ENCODE data around the gene CTSW.

Gene CTSW

GRCh38 chr11:65862941-65863888 lies 16.4 kb upstream of the CTSW start:
- Histone ChIP-seq H3K4me1 (ENCODE audit: insufficient read depth, low read length) (peaks cover 5% of the 10 kb centered on the region; the same call in 1 of the 2 replicates), H3K4me3 (ENCODE audit: low read length) (no peak overlapping the region), H3K36me3 (ENCODE audit: insufficient read depth, low read depth, low read length) (peaks cover 52% of the 10 kb centered on the region), H3K27ac (ENCODE audit: low read length) (no peak overlapping the region), H3K9me3 (ENCODE audit: insufficient read depth, low read depth, low read length) (no peaks in the 10 kb centered on the region), H3K9ac (ENCODE audit: low read depth, low read length) (no peak overlapping the region), H3K27me3 (ENCODE audit: insufficient read depth, low read length) (no peaks in the 10 kb centered on the region)

- Histone ChIP-seq H3K36me3 (ENCODE audit: insufficient read depth, low read depth, low read length) (peaks cover 52% of the 10 kb centered on the region), H3K4me1 (ENCODE audit: insufficient read depth, low read length) (peaks cover 5% of the 10 kb centered on the region; the same call in 1 of the 2 replicates), H3K27me3 (ENCODE audit: insufficient read depth, low read length) (peaks cover 6% of the 10 kb centered on the region; the same call in 1 of the 2 replicates), H3K4me3 (ENCODE audit: low read length) (no peak overlapping the region), H3K9me3 (ENCODE audit: insufficient read depth, low read depth, low read length) (no peaks in the 10 kb centered on the region), H3K27ac (ENCODE audit: low read length) (no peak overlapping the region), H3K9ac (ENCODE audit: low read depth, low read length) (no peak overlapping the region)
Measured at GRCh38 chr11:65863889-65864705, 15.5 kb upstream of the CTSW start.

- peaks cover 52% of the 10 kb centered on the region for H3K36me3 ChIP-seq (ENCODE audit: insufficient read depth, low read depth, low read length)
- H3K27ac ChIP-seq (ENCODE audit: low read length): no peak overlapping the region
- no peaks in the 10 kb centered on the region for H3K9me3 ChIP-seq (ENCODE audit: insufficient read depth, low read depth, low read length)
- H3K4me3 ChIP-seq (ENCODE audit: low read length): no peak overlapping the region
- H3K4me1 ChIP-seq (ENCODE audit: insufficient read depth, low read length): peaks cover 5% of the 10 kb centered on the region; the same call in 1 of the 2 replicates
- H3K9ac ChIP-seq (ENCODE audit: low read depth, low read length): no peak overlapping the region
- peaks cover 10% of the 10 kb centered on the region; the same call in 1 of the 2 replicates for H3K27me3 ChIP-seq (ENCODE audit: insufficient read depth, low read length)
Measured at GRCh38 chr11:65864706-65865471, 14.7 kb upstream of the CTSW start.

GRCh38 chr11:65865550-65866172 lies 14.0 kb upstream of the CTSW start:
- Histone ChIP-seq H3K9ac (ENCODE audit: low read depth, low read length) (no peak overlapping the region), H3K4me3 (ENCODE audit: low read length) (no peak overlapping the region), H3K9me3 (ENCODE audit: insufficient read depth, low read depth, low read length) (no peaks in the 10 kb centered on the region), H3K4me1 (ENCODE audit: insufficient read depth, low read length) (peaks cover 5% of the 10 kb centered on the region; the same call in 1 of the 2 replicates), H3K27ac (ENCODE audit: low read length) (no peak overlapping the region), H3K36me3 (ENCODE audit: insufficient read depth, low read depth, low read length) (peaks cover 52% of the 10 kb centered on the region), H3K27me3 (ENCODE audit: insufficient read depth, low read length) (peaks cover 10% of the 10 kb centered on the region; the same call in 1 of the 2 replicates)

DNA sequence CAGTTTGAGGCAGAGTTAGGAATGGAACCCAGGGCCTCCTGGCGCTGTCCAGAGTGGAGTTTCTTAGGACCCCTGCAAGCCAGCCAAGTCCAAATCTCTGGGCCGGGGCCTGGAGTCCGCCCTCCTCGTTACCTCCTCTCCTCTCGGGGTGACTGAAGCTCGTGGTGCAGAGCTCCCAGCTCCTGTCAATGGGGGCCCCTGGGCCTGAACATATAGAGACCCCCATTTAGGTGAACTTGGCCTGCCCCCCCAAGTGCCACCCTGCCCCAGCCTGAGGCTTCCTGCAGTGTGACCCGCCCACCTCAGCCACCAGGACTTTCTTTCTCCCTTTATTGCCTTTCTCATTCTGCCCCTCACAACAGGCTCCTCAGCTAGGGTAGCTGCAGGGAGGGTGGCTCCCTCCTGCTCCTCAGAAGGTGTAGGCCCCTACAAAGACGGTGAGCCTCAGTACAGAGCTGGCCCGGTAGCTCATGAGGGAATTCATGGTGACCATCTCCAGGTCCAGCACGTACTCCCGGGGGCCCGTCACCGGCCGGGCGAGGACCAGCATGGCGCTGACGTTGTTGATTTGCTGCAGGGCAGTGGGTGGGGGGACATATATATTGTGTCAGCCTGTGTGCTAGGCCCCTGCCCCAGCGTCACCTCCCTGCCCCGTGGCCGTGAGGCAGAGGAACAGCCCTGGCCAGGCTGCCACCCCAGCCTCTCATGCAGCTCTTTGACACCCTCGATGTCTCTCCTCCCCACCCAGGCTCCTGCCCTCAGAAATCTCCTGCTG lies 12.9 kb upstream of the CTSW start:
- Histone ChIP-seq H3K4me3 (ENCODE audit: low read length) (peak overlapping the region; percentile 72; the same call in 1 of the 2 replicates), H3K36me3 (ENCODE audit: insufficient read depth, low read depth, low read length) (peaks cover 50% of the 10 kb centered on the region), H3K27me3 (ENCODE audit: insufficient read depth, low read length) (peaks cover 16% of the 10 kb centered on the region; the same call in 1 of the 2 replicates), H3K9ac (ENCODE audit: low read depth, low read length) (no peak overlapping the region), H3K9me3 (ENCODE audit: insufficient read depth, low read depth, low read length) (no peaks in the 10 kb centered on the region), H3K4me1 (ENCODE audit: insufficient read depth, low read length) (peaks cover under 1% of the 10 kb centered on the region; the same call in 1 of the 2 replicates), H3K27ac (ENCODE audit: low read length) (no peak overlapping the region)

DNA sequence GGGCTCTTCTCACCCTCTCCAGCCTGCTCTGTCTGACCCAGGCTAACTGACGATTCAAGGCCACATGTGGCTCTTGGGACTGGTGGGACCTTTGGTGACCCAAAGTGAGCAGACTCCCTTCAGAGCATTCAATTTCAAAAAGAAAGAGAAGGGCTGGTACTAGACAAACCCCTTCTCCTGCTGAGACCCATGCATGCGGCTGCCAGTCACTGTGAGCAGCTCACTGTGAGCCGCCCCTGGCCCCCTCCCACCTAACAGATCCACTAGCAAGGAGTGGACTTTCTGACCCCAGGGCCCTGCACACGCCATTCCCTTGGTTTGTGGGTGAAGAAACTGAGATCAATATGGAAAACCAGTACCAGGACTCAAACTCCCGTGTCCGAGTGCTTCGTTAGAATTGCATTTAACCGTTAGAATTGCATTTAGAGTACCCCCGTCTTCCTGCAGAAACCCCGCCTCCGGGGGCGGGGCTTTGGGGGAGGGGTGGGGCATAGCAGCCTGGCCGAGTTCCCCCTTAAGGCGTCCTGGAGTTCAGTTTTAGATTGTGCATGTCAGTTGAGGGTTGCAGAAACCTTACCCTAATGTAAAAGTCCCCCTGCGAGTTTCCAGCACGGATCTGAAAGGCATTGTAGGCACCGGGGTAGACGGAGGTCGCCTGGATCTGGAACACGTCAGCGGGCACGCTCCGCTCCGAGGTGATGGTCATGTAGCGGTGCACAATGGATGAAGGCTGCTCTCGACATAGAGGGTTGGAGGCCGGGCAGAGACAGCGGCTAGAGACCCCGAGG lies 12.2 kb upstream of the CTSW start:
- Histone ChIP-seq H3K27ac (ENCODE audit: low read length) (no peak overlapping the region), H3K9ac (ENCODE audit: low read depth, low read length) (peak overlapping the region; percentile 45; the same call in 1 of the 2 replicates), H3K36me3 (ENCODE audit: insufficient read depth, low read depth, low read length) (peaks cover 42% of the 10 kb centered on the region), H3K27me3 (ENCODE audit: insufficient read depth, low read length) (peaks cover 22% of the 10 kb centered on the region), H3K4me3 (ENCODE audit: low read length) (peak overlapping the region; percentile 72; the same call in 1 of the 2 replicates), H3K9me3 (ENCODE audit: insufficient read depth, low read depth, low read length) (no peaks in the 10 kb centered on the region), H3K4me1 (ENCODE audit: insufficient read depth, low read length) (no peaks in the 10 kb centered on the region)

- Histone ChIP-seq H3K36me3 (ENCODE audit: insufficient read depth, low read depth, low read length) (peaks cover 35% of the 10 kb centered on the region), H3K27ac (ENCODE audit: low read length) (no peak overlapping the region), H3K27me3 (ENCODE audit: insufficient read depth, low read length) (peaks cover 26% of the 10 kb centered on the region), H3K4me3 (ENCODE audit: low read length) (peak overlapping the region; percentile 72; the same call in 1 of the 2 replicates), H3K9ac (ENCODE audit: low read depth, low read length) (peak overlapping the region; percentile 45; the same call in 1 of the 2 replicates), H3K4me1 (ENCODE audit: insufficient read depth, low read length) (no peaks in the 10 kb centered on the region), H3K9me3 (ENCODE audit: insufficient read depth, low read depth, low read length) (no peaks in the 10 kb centered on the region)
Measured at GRCh38 chr11:65868076-65868667, 11.5 kb upstream of the CTSW start.

DNA sequence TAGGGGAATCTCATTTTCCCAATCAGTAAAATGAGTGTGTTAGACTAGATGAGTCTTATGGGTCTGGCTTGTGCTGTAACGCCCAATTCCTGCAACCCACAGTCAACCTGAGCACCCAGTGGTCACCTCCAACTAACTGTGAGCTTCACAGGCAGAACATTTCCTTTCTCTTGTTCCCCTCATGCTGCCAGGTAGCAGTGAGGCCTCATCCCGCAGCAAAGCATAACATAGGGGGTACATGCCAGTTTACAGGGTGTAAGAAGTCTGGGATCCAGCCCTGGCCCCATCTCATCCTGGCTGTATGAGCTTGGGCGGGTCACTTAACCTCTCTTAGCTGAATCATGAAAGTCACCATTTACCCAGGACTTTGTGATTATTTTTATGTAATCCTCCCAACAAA lies 10.7 kb upstream of the CTSW start:
- no peaks in the 10 kb centered on the region for H3K9me3 ChIP-seq (ENCODE audit: insufficient read depth, low read depth, low read length)

DNA sequence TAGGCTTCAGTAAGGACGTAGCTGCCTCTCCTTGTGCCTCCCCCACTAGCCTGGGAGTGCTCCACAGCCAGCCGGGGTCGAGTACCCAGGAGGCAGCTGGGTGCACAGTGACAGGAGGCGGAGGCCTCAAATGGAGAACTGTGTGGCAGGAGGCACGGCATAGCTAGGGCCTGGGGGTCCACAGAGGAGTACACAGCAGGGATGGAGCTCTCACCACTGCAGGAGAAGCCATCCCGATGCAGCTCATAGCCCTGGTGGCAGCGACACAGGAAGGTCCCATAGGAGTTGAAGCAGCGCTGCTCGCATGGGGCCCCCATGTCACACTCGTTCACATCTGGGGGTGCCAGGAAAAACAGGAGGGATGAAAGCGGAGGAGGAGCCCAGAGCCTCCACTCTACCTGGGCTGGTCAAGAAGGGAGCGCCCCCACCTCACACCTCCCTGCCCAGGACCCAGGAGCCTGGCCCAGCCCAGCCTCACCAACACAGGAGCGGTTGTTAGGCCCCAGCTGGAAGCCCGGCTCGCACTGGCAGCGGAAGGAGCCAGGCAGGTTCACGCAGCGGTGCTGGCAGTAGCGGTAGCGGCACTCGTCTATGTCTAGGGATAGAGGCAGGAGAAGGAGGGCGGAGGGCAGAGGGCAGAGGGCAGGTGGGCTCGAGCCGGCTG lies 9.9 kb upstream of the CTSW start:
- no peak overlapping the region for H3K9ac ChIP-seq (ENCODE audit: low read depth, low read length)
- H3K4me3 ChIP-seq (ENCODE audit: low read length): no peak overlapping the region
- peaks cover 19% of the 10 kb centered on the region for H3K36me3 ChIP-seq (ENCODE audit: insufficient read depth, low read depth, low read length)
- no peaks in the 10 kb centered on the region for H3K4me1 ChIP-seq (ENCODE audit: insufficient read depth, low read length)
- H3K27me3 ChIP-seq (ENCODE audit: insufficient read depth, low read length): peaks cover 28% of the 10 kb centered on the region
- no peak overlapping the region for H3K27ac ChIP-seq (ENCODE audit: low read length)
- H3K9me3 ChIP-seq (ENCODE audit: insufficient read depth, low read depth, low read length): no peaks in the 10 kb centered on the region

More for the DNA sequence above, 10.7 kb upstream of the CTSW start:
- Histone ChIP-seq H3K27ac (ENCODE audit: low read length) (no peak overlapping the region), H3K4me1 (ENCODE audit: insufficient read depth, low read length) (no peaks in the 10 kb centered on the region), H3K27me3 (ENCODE audit: insufficient read depth, low read length) (peaks cover 28% of the 10 kb centered on the region), H3K4me3 (ENCODE audit: low read length) (no peak overlapping the region), H3K9ac (ENCODE audit: low read depth, low read length) (no peak overlapping the region), H3K36me3 (ENCODE audit: insufficient read depth, low read depth, low read length) (peaks cover 28% of the 10 kb centered on the region)
